Stimulated activated CD8-positive, alpha-beta memory T cell treated with anti-CD3 and anti-CD28 coated beads, Interleukin-15, amount 100 ng/mL, for 48 hours (primary cell): ENCODE measurements around the gene IPO7.

Source experiments
- DNase-seq, 2 donors: peaks; one replicate each; pipeline ENCODE4 v3.0.0-alpha.2; 2020; ENCODE audit warnings: low read depth in 2 of 2

IPO7 gene

DNA sequence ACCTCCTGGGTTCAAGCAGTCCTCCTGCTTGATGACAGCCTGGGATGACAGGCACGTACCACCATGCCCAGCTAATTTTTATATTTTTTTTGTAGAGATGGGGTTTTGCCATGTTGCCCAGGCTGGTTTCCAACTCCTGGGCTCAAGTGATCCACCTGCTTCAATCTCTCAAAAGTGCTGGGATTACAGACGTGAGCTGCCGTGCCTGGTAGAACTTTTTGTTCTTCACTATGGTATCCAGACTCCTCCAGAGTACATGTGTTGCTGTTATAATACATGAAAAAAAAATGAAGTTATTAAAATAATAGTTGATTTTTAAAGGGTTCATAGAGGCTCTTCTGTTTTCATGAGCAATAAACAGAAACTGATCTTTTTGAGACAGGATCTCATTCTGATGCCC lies 105.9 kb downstream of the IPO7 start:
- no peak for DNase-seq

DNA sequence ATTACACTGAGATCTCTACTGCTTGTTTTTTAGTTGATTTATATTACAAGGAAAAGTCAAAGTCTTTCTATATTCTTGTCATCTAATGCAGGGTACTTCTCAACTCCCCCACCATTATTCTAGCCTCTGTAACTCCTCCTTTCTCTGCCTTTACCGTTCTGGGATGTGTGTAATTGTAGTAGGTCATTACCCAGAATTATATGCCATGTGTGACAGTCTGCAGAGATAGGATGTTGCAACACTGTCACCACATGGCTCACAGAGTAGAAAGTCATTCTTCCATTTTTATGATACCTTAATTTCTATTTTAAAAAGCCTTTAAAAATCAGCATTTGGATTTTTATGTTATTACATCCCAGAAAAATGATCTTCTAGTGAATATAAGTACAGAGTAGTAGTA lies 109.0 kb downstream of the IPO7 start:
- no peak for DNase-seq

DNA sequence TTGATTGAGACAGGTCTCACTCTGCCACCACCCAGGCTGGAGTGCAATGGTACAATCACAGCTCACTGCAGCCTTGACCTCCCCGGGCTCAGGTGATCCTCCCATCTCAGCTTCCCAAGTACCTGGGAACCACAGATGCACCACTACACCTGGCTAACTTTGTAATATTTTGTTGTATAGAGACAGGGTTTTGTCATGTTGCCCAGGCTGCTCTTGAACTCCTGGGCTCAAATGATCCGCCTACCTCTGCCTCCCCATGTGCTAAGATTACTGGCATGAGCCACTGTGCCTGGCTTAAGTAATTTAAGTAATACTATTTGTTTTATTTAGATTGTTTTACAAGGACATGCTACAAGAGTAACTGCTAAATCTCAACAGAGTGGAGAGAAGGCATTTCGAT lies 109.9 kb downstream of the IPO7 start:
- no peak for DNase-seq

DNA sequence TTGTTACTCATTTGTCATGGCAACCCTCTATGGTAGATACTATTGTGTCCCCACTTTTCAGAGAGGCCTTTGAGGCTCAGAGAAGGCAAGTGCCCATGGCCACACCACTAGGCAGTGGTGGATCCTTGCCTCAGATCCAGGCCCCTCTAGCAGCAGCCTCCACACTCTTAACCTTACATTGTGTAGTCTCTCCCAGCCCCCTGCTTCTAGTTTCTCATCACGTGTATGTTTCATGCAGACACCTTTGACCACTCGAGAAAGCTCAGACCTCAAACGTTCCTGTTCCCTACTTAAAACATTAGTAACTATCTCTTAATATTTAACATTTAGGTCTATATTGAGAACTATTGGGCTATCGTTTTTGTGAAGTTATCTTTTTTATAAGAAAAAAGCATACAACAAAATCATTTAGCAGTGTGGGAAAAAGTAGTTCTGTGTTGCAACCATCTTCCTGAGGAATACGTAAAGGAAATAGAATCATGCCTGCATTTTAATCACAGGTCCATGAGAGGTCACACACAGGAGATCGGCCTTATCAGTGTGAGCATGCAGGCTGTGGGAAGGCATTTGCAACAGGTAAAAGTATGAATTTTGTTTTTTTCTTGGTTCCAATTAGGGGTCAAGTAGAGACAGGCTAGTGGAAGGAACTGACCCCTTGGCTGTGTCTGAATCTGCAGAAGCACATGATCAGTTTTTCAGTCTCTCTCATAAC lies 111.5 kb downstream of the IPO7 start:
- DNase-seq: no peak
